Glutamatergic neuron (in vitro differentiated cells): ENCODE measurements around the gene RAP1B. TPM values are rescaled to one million over a fixed set of nuclear protein-coding genes. Genes with fewer than 3 reads are reported as not detected.

Source experiments
- DNase-seq: peaks from one replicate; pipeline ENCODE4 v3.0.0; 2022
- H3K27ac Mint-ChIP-seq: one replicate; pipeline ENCODE4 v1.8.0; 2020; ENCODE audit warnings: mild to moderate bottlenecking, mixed read lengths, inconsistent platforms; ENCODE audit not compliant: unreplicated experiment
- H3K27me3 Mint-ChIP-seq: one replicate; pipeline ENCODE4 v1.8.0; 2020; ENCODE audit warnings: mild to moderate bottlenecking, moderate library complexity, mixed read lengths, inconsistent platforms; ENCODE audit not compliant: unreplicated experiment
- H3K36me3 Mint-ChIP-seq: one replicate; pipeline ENCODE4 v1.8.0; 2020; ENCODE audit warnings: mild to moderate bottlenecking, mixed read lengths, inconsistent platforms; ENCODE audit not compliant: unreplicated experiment
- H3K4me1 Mint-ChIP-seq: one replicate; pipeline ENCODE4 v1.8.0; 2020; ENCODE audit warnings: mild to moderate bottlenecking, low read depth, mixed read lengths, inconsistent platforms; ENCODE audit not compliant: unreplicated experiment
- H3K4me3 Mint-ChIP-seq: one replicate; pipeline ENCODE4 v1.8.0; 2020; ENCODE audit warnings: mild to moderate bottlenecking, mixed read lengths, inconsistent platforms; ENCODE audit not compliant: unreplicated experiment
- H3K9me3 Mint-ChIP-seq: one replicate; pipeline ENCODE4 v1.8.0; 2020; ENCODE audit warnings: mild to moderate bottlenecking, moderate library complexity, mixed read lengths, inconsistent platforms; ENCODE audit not compliant: unreplicated experiment
- total RNA-seq: library from RNA; stranded (reverse); fragmentation: NEBNext Ultra II Directional; extraction: Animal tissue kit (Norgen Biotek cat#: 25700); gene quantifications from one replicate; pipeline ENCODE4 v1.2.1, GENCODE V29; 2021; ENCODE audit not compliant: unreplicated experiment
- TF ChIP-seq, protein P1 (sequence below): fragments of 200-600 bp; sonication (generic); IDR thresholded peaks from one replicate; pipeline ENCODE4 v1.5.0; 2021; ENCODE audit not compliant: partially characterized antibody, unreplicated experiment

Gene RAP1B
- total RNA-seq, 1 donor from 2014 or later = 68.2 TPM

DNA sequence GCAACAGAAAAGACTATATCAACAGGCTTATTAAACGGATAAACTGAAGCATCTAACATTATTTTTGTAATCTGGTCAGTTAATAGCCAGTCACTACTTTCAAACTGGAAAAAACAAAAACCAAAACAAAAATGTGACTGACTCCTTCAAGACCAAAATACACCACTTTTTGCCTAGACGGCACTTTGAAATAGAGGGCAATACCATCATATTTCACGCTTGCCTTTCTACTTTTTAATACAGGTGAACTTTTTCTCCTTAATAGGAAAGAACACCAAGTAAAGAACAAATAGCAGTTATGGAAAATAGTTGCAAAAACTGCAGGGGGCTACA lies 75.5 kb downstream of the RAP1B start:
- TF ChIP-seq, protein P1, sequence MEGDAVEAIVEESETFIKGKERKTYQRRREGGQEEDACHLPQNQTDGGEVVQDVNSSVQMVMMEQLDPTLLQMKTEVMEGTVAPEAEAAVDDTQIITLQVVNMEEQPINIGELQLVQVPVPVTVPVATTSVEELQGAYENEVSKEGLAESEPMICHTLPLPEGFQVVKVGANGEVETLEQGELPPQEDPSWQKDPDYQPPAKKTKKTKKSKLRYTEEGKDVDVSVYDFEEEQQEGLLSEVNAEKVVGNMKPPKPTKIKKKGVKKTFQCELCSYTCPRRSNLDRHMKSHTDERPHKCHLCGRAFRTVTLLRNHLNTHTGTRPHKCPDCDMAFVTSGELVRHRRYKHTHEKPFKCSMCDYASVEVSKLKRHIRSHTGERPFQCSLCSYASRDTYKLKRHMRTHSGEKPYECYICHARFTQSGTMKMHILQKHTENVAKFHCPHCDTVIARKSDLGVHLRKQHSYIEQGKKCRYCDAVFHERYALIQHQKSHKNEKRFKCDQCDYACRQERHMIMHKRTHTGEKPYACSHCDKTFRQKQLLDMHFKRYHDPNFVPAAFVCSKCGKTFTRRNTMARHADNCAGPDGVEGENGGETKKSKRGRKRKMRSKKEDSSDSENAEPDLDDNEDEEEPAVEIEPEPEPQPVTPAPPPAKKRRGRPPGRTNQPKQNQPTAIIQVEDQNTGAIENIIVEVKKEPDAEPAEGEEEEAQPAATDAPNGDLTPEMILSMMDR = no peak
- H3K27me3 Mint-ChIP-seq = peaks cover 8% of the 10 kb centered on the region
- H3K36me3 Mint-ChIP-seq = no peaks in the 10 kb centered on the region
- no peaks in the 10 kb centered on the region for H3K4me1 Mint-ChIP-seq
- peaks cover 5% of the 10 kb centered on the region for H3K9me3 Mint-ChIP-seq
- peak overlapping the region; percentile 91 for H3K27ac Mint-ChIP-seq
- H3K4me3 Mint-ChIP-seq = peak overlapping the region; percentile 96
- DNase-seq = no peak

DNA sequence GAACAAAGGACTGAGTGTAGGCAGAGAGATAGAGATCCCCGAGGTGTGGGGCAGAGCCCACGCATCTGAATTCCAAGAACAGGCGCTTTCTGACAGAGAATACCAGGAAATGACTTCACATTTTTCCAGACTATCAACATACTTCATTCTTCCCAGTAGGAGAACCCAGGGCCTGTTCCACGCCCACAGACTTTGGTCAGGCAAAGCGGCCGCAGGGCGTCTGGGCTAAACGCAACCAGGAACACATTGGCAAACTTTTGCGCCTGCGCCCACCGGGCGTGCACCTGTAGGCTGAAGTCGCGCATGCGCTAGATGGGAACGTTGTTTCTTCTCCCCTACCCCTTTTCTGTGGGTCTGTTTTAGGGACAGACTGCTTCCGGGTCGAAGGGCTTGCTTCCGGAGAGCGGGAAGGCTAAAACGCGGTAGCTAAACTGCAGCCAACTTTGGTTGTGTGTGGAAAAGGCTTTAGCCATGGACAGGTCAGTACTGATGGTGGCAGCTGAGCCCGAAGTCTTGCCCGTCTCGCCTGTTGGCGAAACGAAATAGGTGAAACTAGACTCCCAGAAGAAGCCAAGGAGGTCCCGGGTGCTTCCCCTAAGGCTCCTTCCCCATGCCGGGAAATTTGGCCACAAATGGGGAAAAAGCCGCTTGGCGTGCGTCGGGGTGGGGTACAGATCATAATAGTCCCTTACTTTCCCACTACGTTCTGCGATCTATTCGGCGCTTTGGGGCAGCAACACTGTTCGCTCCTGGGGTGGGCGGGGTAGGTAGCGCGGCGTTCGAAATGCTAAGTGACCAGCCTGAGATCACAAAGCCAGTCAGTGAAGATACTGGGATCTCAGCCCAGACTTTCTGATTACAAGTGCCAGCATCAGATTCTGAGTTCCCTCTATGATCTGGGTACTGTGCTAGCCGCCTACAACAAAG lies 76.2 kb downstream of the RAP1B start, which contains the start of gene NUP107:
NUP107 (plus strand) TSS at position 384 of the 927 bp plus-strand sequence; CDS start at position 472, 88 bp downstream.
- TF ChIP-seq, protein P1 = no peak
- DNase-seq = peak; percentile 96
- Mint-ChIP-seq H3K4me1 (no peaks in the 10 kb centered on the region), H3K9me3 (peaks cover 5% of the 10 kb centered on the region), H3K27me3 (peaks cover 8% of the 10 kb centered on the region), H3K36me3 (no peaks in the 10 kb centered on the region), H3K27ac (peak within 1 kb of the TSS; percentile 91), H3K4me3 (peak within 1 kb of the TSS; percentile 96)

DNA sequence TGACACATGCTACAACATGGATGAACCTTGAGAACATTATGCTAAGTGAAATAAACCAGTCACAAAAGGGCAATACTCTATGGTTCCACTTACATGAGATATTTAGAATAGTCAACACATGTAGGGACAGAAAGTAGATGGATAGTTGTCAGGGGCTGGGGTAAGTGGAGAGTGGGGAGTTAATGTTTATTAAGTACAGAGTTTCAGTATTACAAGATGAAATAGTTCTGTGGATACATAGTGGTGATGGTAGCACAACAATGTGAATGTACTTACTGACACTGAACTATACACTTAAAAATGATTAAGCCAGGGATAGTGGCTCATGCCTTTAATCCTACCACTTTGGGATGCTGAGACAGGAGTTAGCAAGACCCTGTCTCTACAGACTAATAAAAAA lies 84.8 kb downstream of the RAP1B start:
- no peaks in the 10 kb centered on the region for H3K27me3 Mint-ChIP-seq
- H3K4me1 Mint-ChIP-seq = no peaks in the 10 kb centered on the region
- H3K36me3 Mint-ChIP-seq = no peaks in the 10 kb centered on the region
- H3K9me3 Mint-ChIP-seq = no peaks in the 10 kb centered on the region
- TF ChIP-seq, protein P1 = no peak
- no peak overlapping the region for H3K4me3 Mint-ChIP-seq
- no peak for DNase-seq
- no peak overlapping the region for H3K27ac Mint-ChIP-seq

DNA sequence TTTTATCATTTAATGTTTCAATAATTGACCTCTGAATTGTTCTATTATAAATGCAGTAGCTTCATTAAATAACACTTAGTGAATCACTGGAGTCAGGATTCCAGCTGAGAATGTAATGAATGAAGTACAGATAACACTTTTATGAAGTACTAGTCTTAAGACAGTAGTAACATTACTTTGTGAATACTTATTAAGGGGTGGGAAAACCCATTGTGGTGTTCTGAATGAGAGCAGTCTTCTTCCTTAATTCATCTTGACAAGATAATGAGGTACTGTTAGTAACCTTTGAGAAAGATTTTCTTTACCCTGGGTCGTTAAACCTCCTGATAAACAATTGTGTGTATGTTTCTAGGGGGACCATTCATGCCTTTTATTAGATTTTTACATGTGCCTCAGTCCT lies 88.8 kb downstream of the RAP1B start:
- Mint-ChIP-seq H3K36me3 (no peaks in the 10 kb centered on the region), H3K27me3 (no peaks in the 10 kb centered on the region), H3K4me3 (no peak overlapping the region), H3K4me1 (no peaks in the 10 kb centered on the region), H3K9me3 (no peaks in the 10 kb centered on the region), H3K27ac (no peak overlapping the region)
- DNase-seq = no peak
- TF ChIP-seq, protein P1 = no peak

Other genes with a start within 250 kb of the RAP1B start
- 51.6 TPM for gene NUP107, start 76.1 kb downstream of the RAP1B start, total RNA-seq
- gene SLC35E3, start 135.3 kb downstream of the RAP1B start, total RNA-seq = 26.2 TPM
- 84.9 TPM for gene MDM2, start 197.3 kb downstream of the RAP1B start, total RNA-seq